Small intestine (tissue), 7 donors: ENCODE data around the gene UBL7. TPM values are rescaled to one million over a fixed set of nuclear protein-coding genes. Genes with fewer than 3 reads are reported as not detected.

Experiments used
- DNase-seq, 2 donors: peaks; one replicate each; pipeline versions ENCODE4 v3.0.0 to v3.0.0-alpha.2; 2013
- FAIRE-seq: peaks from 2 replicates; lab custom pipeline; 2012; peaks lifted over from hg19 to GRCh38; lab: Jason Lieb, UNC
- H3K27ac ChIP-seq, 3 donors: one replicate each; pipeline ENCODE4 v1.5.1; 2013; ENCODE audit warnings: low read length in 2 of 3, mild to moderate bottlenecking in 2 of 3, control low read depth in 1 of 3, inconsistent platforms in 1 of 3, low read depth in 1 of 3, moderate library complexity in 1 of 3
- H3K27me3 ChIP-seq, 3 donors: one replicate each; pipeline ENCODE4 v1.6.1; 2013; ENCODE audit warnings: low read length in 3 of 3, inconsistent platforms in 1 of 3; ENCODE audit not compliant: control insufficient read depth in 3 of 3, insufficient read depth in 3 of 3
- H3K36me3 ChIP-seq, 3 donors: one replicate each; pipeline ENCODE4 v1.6.1; 2013; ENCODE audit warnings: low read length in 3 of 3, inconsistent platforms in 1 of 3, low read depth in 1 of 3, mild to moderate bottlenecking in 1 of 3, moderate library complexity in 1 of 3; ENCODE audit not compliant: control insufficient read depth in 3 of 3, insufficient read depth in 2 of 3
- H3K4me1 ChIP-seq, 3 donors: one replicate each; pipeline ENCODE4 v1.6.1; 2013; ENCODE audit warnings: low read length in 2 of 3, inconsistent platforms in 1 of 3, low read depth in 1 of 3, mild to moderate bottlenecking in 1 of 3, moderate library complexity in 1 of 3; ENCODE audit not compliant: control insufficient read depth in 3 of 3, insufficient read depth in 2 of 3
- H3K4me3 ChIP-seq, 3 donors: one replicate each; pipeline ENCODE4 v1.5.1; 2013; ENCODE audit warnings: low read length in 3 of 3, control low read depth in 1 of 3, inconsistent platforms in 1 of 3, low read depth in 1 of 3, mild to moderate bottlenecking in 1 of 3, moderate library complexity in 1 of 3
- H3K9me3 ChIP-seq, 2 donors: one replicate each; pipeline ENCODE4 v1.6.1; 2013; ENCODE audit warnings: low read depth in 1 of 2, low read length in 1 of 2; ENCODE audit not compliant: control insufficient read depth in 2 of 2, insufficient read depth in 1 of 2
- WGBS, 3 donors: extraction: QIAGEN DNeasy Blood & Tissue Kit; methylation state at CpG; one replicate each; pipeline ENCODE4 v1.1.7; 2013; 5-methylcytosine and 5-hydroxymethylcytosine counted together
- polyA plus RNA-seq, 4 donors: library from polyadenylated mRNA; stranded (reverse) in 3 of 4; unstranded in 1 of 4; fragments of 200-250 nt in 3 of 4; fragments of 120-200 nt in 1 of 4; gene quantifications; one replicate each; pipeline versions ENCODE4 v1.2.1 to v1.2.3, GENCODE V29; 2013
- donor health status: healthy with polysubstance abuse.
- donor health status: control.
- donor health status: control.
- donor health status: Bipolar disorder and iron deficiency.
- donor health status: healthy.

The UBL7 gene
- polyA plus RNA-seq, 4 donors = 33.3 to 51.7 (median 41.1) TPM

DNA sequence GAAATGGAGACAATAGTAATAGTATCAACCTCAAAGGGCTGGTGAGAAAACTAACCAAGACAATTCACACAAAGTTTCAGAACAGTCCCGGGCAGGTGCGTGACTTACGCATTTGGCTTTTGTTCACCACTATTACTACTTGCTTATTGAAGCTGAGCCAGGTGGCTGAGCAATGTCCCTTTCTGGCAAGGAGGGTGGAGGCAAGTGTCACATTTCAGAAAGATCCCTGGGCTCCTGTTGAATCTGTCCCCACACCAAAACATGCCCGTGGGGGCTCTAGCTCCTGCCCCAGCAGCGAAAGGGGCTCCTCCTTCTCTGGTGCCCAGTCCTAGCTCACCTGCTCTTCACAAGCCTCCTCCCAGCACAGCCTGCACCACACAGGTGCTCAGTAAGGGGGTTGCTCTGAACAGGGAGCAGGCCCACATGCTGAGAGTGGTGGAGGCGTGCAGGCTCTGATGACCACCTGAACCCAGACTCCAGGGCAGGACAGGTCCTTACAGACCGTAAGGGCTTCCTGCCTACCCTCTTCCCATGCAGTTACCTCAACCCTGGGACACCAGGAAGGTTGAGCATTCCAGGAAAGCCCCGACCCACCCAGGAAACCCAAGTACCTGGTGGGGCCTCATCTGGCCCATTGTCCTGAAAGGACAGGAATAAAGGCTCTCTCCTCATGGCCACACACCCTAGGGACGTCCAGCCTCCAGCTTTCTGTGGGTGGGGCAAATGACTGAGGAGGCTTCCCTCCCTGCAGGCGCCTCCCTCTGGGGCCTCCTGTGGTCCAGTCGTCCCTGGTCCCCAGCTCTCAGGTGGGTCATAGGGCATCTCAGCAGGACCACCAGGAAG is 59.8 kb downstream of the UBL7 start:
- Histone ChIP-seq H3K4me3 (no peak overlapping the region), H3K27me3 (peaks cover 0 to 9% (median 0%) of the 10 kb centered on the region in 3 donors), H3K36me3 (no peaks in the 10 kb centered on the region), H3K4me1 (peaks cover 0 to 3% (median 0%) of the 10 kb centered on the region in 3 donors), H3K27ac (peak overlapping the region in 2 of 3 donors; percentile 9 to 42), H3K9me3 (no peaks in the 10 kb centered on the region)
- DNase-seq (no peak), FAIRE-seq (no peak)
- 23 to 53% (median 23%) methylated on average over 11 of the region's 11 CpGs for WGBS, 3 donors

DNA sequence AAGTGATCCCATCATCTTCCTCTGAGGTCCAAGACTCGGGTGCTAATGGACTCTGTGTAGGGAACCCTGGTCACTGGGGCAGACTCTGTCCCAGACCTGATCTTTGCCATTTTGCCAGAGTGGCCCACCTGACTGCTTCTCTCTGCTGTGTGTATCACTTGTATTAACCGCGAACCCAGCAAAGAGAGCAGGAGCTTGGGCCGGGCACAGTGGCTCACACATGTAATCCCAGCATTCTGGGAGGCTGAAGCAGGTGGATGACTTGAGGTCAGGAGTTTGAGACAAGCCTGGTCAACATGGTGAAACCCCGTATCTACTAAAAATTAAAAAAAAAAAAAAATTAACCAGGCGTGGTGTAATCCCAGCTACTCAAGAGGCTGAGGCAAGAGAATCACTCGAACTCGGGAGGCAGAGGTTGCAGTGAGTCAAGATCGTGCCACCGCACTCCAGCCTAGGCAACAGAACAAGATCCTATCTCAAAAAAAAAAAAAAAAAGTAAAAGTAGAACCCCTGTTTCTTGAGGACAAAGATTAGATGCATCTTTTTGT is 60.6 kb downstream of the UBL7 start:
- DNase-seq = no peak
- Histone ChIP-seq H3K27me3 (peaks cover 0 to 9% (median 0%) of the 10 kb centered on the region in 3 donors), H3K9me3 (no peaks in the 10 kb centered on the region), H3K4me3 (no peak overlapping the region), H3K4me1 (peaks cover 0 to 3% (median 0%) of the 10 kb centered on the region in 3 donors), H3K36me3 (no peaks in the 10 kb centered on the region), H3K27ac (peak overlapping the region in 1 of 3 donors; percentile 3)
- WGBS, 3 donors = 55 to 71% (median 64%) methylated on average over 10 of the region's 10 CpGs
- no peak for FAIRE-seq

DNA sequence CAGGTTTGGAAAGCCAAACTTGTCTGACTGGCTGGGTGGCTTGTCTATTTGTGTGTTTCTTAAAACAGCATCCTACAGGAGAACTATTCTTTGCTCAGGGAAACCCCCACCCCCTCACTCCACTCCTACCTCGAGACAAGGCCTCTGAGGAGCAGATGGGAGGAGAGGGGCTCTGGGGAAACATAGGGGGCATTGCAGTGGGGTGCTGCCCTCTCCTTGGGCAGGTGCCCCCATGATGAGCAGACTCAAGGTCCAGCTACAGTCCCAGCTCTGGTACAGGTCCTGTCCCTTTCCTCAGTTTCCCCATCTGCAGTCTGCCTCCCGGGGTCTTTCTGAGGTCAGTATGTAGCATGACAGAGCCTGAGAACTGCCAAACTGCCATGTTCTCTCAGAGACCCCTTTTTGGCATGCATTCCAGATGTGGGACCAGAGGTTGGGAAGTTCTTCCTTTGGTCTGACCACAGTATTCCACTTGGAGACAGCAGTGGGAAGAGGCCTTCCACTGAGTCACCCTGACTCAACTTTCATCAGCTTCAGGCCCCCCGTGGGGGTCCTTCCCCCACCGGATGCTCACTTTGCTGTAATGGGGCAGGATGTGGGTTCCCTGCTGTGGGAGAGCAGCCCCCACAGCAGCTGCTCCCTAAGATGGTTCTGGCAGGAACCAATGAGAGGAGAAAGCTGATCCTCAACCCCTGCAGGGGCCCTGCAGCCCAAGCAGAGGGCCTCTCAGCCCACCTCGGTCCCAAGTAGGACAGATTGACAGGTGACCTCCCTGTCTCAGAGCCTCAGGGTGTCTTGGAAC is 61.2 kb downstream of the UBL7 start:
- peaks cover 0 to 3% (median 0%) of the 10 kb centered on the region in 3 donors for H3K4me1 ChIP-seq
- H3K9me3 ChIP-seq = no peaks in the 10 kb centered on the region
- FAIRE-seq (no peak), DNase-seq (peak in 1 of 2 donors; percentile 47)
- H3K27me3 ChIP-seq = peaks cover 0 to 9% (median 0%) of the 10 kb centered on the region in 3 donors
- H3K4me3 ChIP-seq = no peak overlapping the region
- H3K36me3 ChIP-seq = no peaks in the 10 kb centered on the region
- WGBS, 3 donors = 26 to 36% (median 31%) methylated on average over 5 of the region's 5 CpGs
- H3K27ac ChIP-seq = peak overlapping the region in 1 of 3 donors; percentile 3

GRCh38 chr15:74399100-74399499 is 61.9 kb downstream of the UBL7 start:
- no peak for FAIRE-seq
- Histone ChIP-seq H3K27ac (no peak overlapping the region), H3K4me3 (no peak overlapping the region), H3K27me3 (peaks cover 0 to 9% (median 0%) of the 10 kb centered on the region in 3 donors), H3K9me3 (no peaks in the 10 kb centered on the region), H3K4me1 (peaks cover 0 to 3% (median 0%) of the 10 kb centered on the region in 3 donors), H3K36me3 (no peaks in the 10 kb centered on the region)
- 78 to 87% (median 80%) methylated on average over 3 of the region's 3 CpGs for WGBS, 3 donors
- no peak for DNase-seq

DNA sequence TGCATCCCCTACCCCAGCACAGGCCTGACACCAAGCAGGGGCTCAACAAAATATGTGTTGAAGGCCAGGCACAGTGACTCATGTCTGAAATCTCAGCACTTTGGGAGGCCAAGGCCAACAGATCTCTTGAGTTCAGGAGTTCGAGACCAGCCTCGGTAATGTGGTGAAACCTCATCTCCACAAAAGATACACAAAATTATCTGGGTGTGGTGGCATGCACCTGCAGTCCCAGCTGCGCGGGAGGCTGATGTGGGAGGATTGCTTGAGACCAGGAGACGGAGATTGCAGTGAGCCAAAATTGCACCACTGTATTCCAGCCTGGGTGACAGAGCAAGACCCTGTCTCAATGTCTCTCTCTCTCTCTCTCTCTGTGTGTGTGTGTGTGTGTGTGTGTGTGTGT is 62.8 kb downstream of the UBL7 start:
- no peak overlapping the region for H3K4me3 ChIP-seq
- no peak for DNase-seq
- H3K27me3 ChIP-seq = peaks cover 0 to 9% (median 0%) of the 10 kb centered on the region in 3 donors
- 84 to 87% (median 84%) methylated on average over 5 of the region's 5 CpGs for WGBS, 3 donors
- H3K27ac ChIP-seq = peak overlapping the region in 1 of 3 donors; percentile 24
- peaks cover 0 to 3% (median 0%) of the 10 kb centered on the region in 3 donors for H3K4me1 ChIP-seq
- no peaks in the 10 kb centered on the region for H3K36me3 ChIP-seq
- no peaks in the 10 kb centered on the region for H3K9me3 ChIP-seq
- no peak for FAIRE-seq

- FAIRE-seq (no peak), DNase-seq (no peak)
- Histone ChIP-seq H3K27ac (peak overlapping the region in 1 of 3 donors; percentile 24), H3K27me3 (peaks cover 0 to 7% (median 0%) of the 10 kb centered on the region in 3 donors), H3K36me3 (no peaks in the 10 kb centered on the region), H3K9me3 (no peaks in the 10 kb centered on the region), H3K4me1 (peaks cover 0 to 3% (median 0%) of the 10 kb centered on the region in 3 donors), H3K4me3 (no peak overlapping the region)
- WGBS, 3 donors = 87 to 88% (median 87%) methylated on average over 5 to 6 of the region's 6 CpGs
Observed at GRCh38 chr15:74397239-74398068, 63.5 kb downstream of the UBL7 start.

DNA sequence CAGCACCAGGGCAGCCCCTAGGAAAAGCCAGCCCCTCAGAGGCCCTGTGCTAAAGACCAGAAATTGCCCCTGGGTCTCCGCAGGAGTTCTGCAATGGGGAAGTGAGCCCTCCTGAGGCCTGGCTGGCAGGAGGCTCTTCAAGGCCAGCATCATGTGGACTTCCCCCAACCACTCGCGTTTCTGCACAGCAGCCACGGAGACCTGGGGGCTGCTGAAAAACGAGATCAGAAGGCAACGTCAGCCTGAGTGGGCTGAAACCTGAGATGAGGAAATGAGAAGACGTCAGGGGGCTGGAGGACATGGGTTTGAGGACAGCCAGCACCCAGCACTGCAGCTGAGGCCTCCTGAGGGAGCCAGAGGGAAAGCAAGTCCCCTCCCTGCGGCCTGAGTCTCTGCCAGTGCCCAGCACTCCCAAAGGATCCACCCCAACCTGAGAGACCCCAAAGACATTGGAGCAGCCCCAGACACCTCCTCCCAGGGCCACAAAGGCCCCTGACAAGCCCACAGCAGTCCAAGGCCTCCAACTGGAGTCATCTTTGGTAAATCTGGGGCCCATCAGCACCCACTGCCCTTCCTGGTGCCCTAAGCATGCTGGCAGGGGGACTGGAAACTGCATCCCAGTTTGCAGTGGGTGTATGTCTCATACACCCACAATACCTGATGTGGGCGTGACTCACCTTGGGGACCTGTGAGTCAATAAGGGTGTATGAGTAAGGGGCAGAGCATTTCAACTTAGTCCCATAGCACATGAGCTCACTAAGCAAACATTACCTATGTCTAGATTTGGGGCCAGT is 64.3 kb downstream of the UBL7 start:
- 61 to 67% (median 63%) methylated on average over 9 of the region's 9 CpGs for WGBS, 3 donors
- no peak for FAIRE-seq

More for the DNA sequence above, 64.3 kb downstream of the UBL7 start:
- no peaks in the 10 kb centered on the region for H3K9me3 ChIP-seq
- H3K4me1 ChIP-seq = peaks cover 0 to 3% (median 0%) of the 10 kb centered on the region in 3 donors
- DNase-seq = no peak
- H3K27me3 ChIP-seq = peaks cover 0 to 4% (median 0%) of the 10 kb centered on the region in 3 donors
- H3K4me3 ChIP-seq = no peak overlapping the region
- H3K27ac ChIP-seq = peak overlapping the region in 1 of 3 donors; percentile 8
- H3K36me3 ChIP-seq = no peaks in the 10 kb centered on the region
